Panc1 (cell line): Measurements from ENCODE around the gene PELI3. TPM values are rescaled to one million over a fixed set of nuclear protein-coding genes. Genes with fewer than 3 reads are reported as not detected.
A peak's percentile ranks its signal among the peaks of the same experiment; 100 is the strongest.

Experiments used
- ATAC-seq: fragments of 200-7000 bp; cut with Tn5 transposase; 2 replicates; pipeline ENCODE4 v1.9.1; 2020; ENCODE audit warnings: mild to moderate bottlenecking, moderate library complexity
- BruUV-seq: library from RNA; stranded (reverse); fragments of 400-500 nt; replicated peaks from 2 replicates; lab custom pipeline; 2021; lab: Mats Ljungman, UMichigan
- CTCF ChIA-PET: fragments of 300-600 bp; sonication (Branson Sonifier 250); formaldehyde crosslinking; loops from one replicate; lab custom pipeline; 2022; ENCODE audit warnings: antibody characterized with exemption; lab: Charles Lee
- POLR2A ChIA-PET: fragments of 300-600 bp; sonication (Branson Sonifier 250); formaldehyde crosslinking; loops from one replicate; lab custom pipeline; 2022; ENCODE audit warnings: antibody characterized with exemption; lab: Charles Lee
- DNase-seq: peaks from one replicate; pipeline ENCODE4 v3.0.0-alpha.2; 2010; ENCODE audit warnings: low read depth, low spot score
- H3K27ac ChIP-seq: 2 replicates; pipeline ENCODE4 v1.5.1; 2011; ENCODE audit warnings: mild to moderate bottlenecking, low read length, inconsistent platforms
- H3K27me3 ChIP-seq: fragments of 200-500 bp; sonication (Bioruptor generic); 2 replicates; pipeline ENCODE4 v1.6.0; 2014; ENCODE audit warnings: low read length, inconsistent platforms; ENCODE audit not compliant: control insufficient read depth, insufficient read depth
- H3K36me3 ChIP-seq: fragments of 200-500 bp; sonication (Bioruptor generic); 2 replicates; pipeline ENCODE4 v1.5.1; 2014; ENCODE audit warnings: inconsistent platforms, mild to moderate bottlenecking, low read length, moderate library complexity; ENCODE audit not compliant: control insufficient read depth, insufficient read depth
- H3K4me1 ChIP-seq: 2 replicates; pipeline ENCODE4 v1.5.1; 2011; ENCODE audit warnings: inconsistent platforms, mild to moderate bottlenecking, low read length, moderate library complexity; ENCODE audit not compliant: control insufficient read depth, insufficient read depth
- H3K4me3 ChIP-seq, 2 experiments: 2 replicates each; pipeline ENCODE4 v1.5.1; 2011 to 2012; ENCODE audit warnings: low read depth in 2 of 2, low read length in 2 of 2, mild to moderate bottlenecking in 2 of 2, inconsistent platforms in 1 of 2, moderate library complexity in 1 of 2
- H3K9me3 ChIP-seq: fragments of 200-500 bp; sonication (Bioruptor generic); 2 replicates; pipeline ENCODE4 v1.5.1; 2014; ENCODE audit warnings: low read depth, mild to moderate bottlenecking, inconsistent platforms, low read length, moderate library complexity; ENCODE audit not compliant: control insufficient read depth, insufficient read depth
- POLR2AphosphoS5 ChIP-seq: IDR thresholded peaks from 2 replicates; pipeline ENCODE4 v1.6.1; 2012; ENCODE audit warnings: mild to moderate bottlenecking, low read depth, low read length, moderate library complexity
- REST ChIP-seq, 2 experiments: IDR thresholded peaks; 2 replicates each; pipeline ENCODE4 v1.6.1; 2011 to 2012; ENCODE audit warnings: low read depth in 2 of 2, control low read depth in 1 of 2, low read length in 1 of 2, mild to moderate bottlenecking in 1 of 2, moderate library complexity in 1 of 2; ENCODE audit not compliant: insufficient read depth in 1 of 2
- SIN3A ChIP-seq: IDR thresholded peaks from 2 replicates; pipeline ENCODE4 v1.6.1; 2012; ENCODE audit warnings: low read depth, mild to moderate bottlenecking, low read length, moderate library complexity, borderline replicate concordance; ENCODE audit not compliant: insufficient read depth
- TCF7L2 ChIP-seq: IDR thresholded peaks from 2 replicates; pipeline ENCODE4 v1.6.1; 2011; ENCODE audit warnings: mild to moderate bottlenecking, low read depth, low read length, inconsistent platforms
- in situ Hi-C: cut with HindIII; loops from 2 replicates; pipeline ENCODE4 v1.10.0; 2016; ENCODE audit warnings: low sequenced_read_pairs, low pct_unique_long_range_greater_than_20kb
- intact Hi-C: fragments of 100-400 bp; cut with micrococcal nuclease; formaldehyde crosslinking; loops from one replicate; pipeline ENCODE4 v1.10.0; 2022; ENCODE audit not compliant: unreplicated experiment
- total RNA-seq: library from RNA; stranded (reverse); gene quantifications from one replicate; pipeline ENCODE4 v1.2.1, GENCODE V29; 2021; ENCODE audit not compliant: unreplicated experiment
- TF ChIP-seq, protein P1 (sequence below): fragments of 450-650 bp; IDR thresholded peaks from 2 replicates; pipeline ENCODE4 v1.5.1; 2017; ENCODE audit warnings: mild to moderate bottlenecking

The PELI3 gene
- total RNA-seq, 1 experiment from 2014 or later: 9.1 TPM

GRCh38 chr11:66488957-66489356 lies 22.3 kb downstream of the PELI3 start:
- ATAC-seq (no peak), DNase-seq (no peak)
- no TSS peak for BruUV-seq
- Histone ChIP-seq H3K9me3 (no peaks in the 10 kb centered on the region), H3K36me3 (peaks cover 5% of the 10 kb centered on the region; the same call in 1 of the 2 replicates), H3K4me3 (no peak overlapping the region), H3K4me1 (no peaks in the 10 kb centered on the region), H3K27ac (no peak overlapping the region), H3K27me3 (no peaks in the 10 kb centered on the region)
- intact Hi-C loops: no loop called here
- POLR2A ChIA-PET: no interaction called here
- in situ Hi-C loops: no loop called here
- no peak for TF ChIP-seq POLR2AphosphoS5
- CTCF ChIA-PET: no interaction called here

DNA sequence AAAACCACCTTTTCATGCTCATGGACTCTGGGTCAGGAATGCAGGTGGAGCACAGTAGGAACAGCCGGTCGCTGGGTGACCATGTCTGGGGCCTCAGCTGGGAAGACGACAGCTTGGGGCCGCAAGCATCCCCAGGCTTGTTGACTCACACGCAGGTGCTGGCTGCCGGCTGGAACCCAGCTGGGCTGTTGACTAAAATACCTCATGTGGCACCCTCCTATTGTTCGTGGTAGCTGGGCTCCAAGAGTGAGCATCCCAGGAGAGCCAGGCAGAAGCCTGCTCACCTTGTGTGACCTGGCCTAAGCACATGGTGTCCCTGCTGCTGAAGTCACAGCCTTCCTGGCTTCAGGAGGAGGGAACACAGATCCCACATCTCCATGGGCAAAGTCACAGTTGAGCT lies 22.9 kb downstream of the PELI3 start:
- in situ Hi-C loops (no loop called here), intact Hi-C loops (no loop called here)
- BruUV-seq: no TSS peak
- ATAC-seq (no peak; the same call in 1 of the 2 replicates), DNase-seq (no peak)
- no peak overlapping the region for H3K27ac ChIP-seq
- ChIA-PET POLR2A (interaction anchor here (0.7 kb wide), 1 partner anchor 59 kb away, joined by 9 read pairs; no protein-coding TSS in a partner anchor), CTCF (interaction anchor here (0.7 to 1.1 kb wide), 2 partner anchors 17 to 189 kb away, joined by 3 to 5 read pairs; no protein-coding TSS in a partner anchor)
- no peaks in the 10 kb centered on the region for H3K9me3 ChIP-seq
- H3K27me3 ChIP-seq: no peaks in the 10 kb centered on the region
- H3K36me3 ChIP-seq: peaks cover 5% of the 10 kb centered on the region; the same call in 1 of the 2 replicates
- no peak for TF ChIP-seq TCF7L2
- no peak for TF ChIP-seq SIN3A
- TF ChIP-seq POLR2AphosphoS5: no peak
- TF ChIP-seq, protein P1, sequence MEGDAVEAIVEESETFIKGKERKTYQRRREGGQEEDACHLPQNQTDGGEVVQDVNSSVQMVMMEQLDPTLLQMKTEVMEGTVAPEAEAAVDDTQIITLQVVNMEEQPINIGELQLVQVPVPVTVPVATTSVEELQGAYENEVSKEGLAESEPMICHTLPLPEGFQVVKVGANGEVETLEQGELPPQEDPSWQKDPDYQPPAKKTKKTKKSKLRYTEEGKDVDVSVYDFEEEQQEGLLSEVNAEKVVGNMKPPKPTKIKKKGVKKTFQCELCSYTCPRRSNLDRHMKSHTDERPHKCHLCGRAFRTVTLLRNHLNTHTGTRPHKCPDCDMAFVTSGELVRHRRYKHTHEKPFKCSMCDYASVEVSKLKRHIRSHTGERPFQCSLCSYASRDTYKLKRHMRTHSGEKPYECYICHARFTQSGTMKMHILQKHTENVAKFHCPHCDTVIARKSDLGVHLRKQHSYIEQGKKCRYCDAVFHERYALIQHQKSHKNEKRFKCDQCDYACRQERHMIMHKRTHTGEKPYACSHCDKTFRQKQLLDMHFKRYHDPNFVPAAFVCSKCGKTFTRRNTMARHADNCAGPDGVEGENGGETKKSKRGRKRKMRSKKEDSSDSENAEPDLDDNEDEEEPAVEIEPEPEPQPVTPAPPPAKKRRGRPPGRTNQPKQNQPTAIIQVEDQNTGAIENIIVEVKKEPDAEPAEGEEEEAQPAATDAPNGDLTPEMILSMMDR: no peak
- TF ChIP-seq REST (IDR thresholded peaks at IDR 0.05; ENCODE audit: insufficient read depth in 1 of 2, low read depth in 2 of 2, low read length in 1 of 2): no peak
- H3K4me1 ChIP-seq: no peaks in the 10 kb centered on the region
- H3K4me3 ChIP-seq: no peak overlapping the region

GRCh38 chr11:66491315-66491935 lies 24.7 kb downstream of the PELI3 start:
- H3K36me3 ChIP-seq: peaks cover 5% of the 10 kb centered on the region
- H3K9me3 ChIP-seq: no peaks in the 10 kb centered on the region
- intact Hi-C loops (no loop called here), in situ Hi-C loops (no loop called here)
- H3K27me3 ChIP-seq: no peaks in the 10 kb centered on the region
- H3K4me1 ChIP-seq: no peaks in the 10 kb centered on the region
- no peak overlapping the region for H3K4me3 ChIP-seq
- no peak for TF ChIP-seq SIN3A
- TF ChIP-seq REST (IDR thresholded peaks at IDR 0.05; ENCODE audit: insufficient read depth in 1 of 2, low read depth in 2 of 2, low read length in 1 of 2): no peak
- no peak for TF ChIP-seq TCF7L2
- TF ChIP-seq, protein P1: peak; percentile 50; the same call in 1 of the 2 replicates
- H3K27ac ChIP-seq: no peak overlapping the region
- no TSS peak for BruUV-seq
- ChIA-PET POLR2A (no interaction called here), CTCF (interaction anchor here (0.6 to 1.3 kb wide), 4 partner anchors 21 to 386 kb away, joined by 3 to 12 read pairs (median 4); partner anchors contain the start of gene PELI3)
- peak; percentile 63 for ATAC-seq
- no peak for DNase-seq
